COLO668 (cell line): Measurements from ENCODE around the gene TIMM10B.

Experiments used
- DNase-seq: peaks from one replicate; lab custom pipeline; 2025; ENCODE audit not compliant: unreplicated experiment; lab: John Stamatoyannopoulos, UW

The TIMM10B gene

DNA sequence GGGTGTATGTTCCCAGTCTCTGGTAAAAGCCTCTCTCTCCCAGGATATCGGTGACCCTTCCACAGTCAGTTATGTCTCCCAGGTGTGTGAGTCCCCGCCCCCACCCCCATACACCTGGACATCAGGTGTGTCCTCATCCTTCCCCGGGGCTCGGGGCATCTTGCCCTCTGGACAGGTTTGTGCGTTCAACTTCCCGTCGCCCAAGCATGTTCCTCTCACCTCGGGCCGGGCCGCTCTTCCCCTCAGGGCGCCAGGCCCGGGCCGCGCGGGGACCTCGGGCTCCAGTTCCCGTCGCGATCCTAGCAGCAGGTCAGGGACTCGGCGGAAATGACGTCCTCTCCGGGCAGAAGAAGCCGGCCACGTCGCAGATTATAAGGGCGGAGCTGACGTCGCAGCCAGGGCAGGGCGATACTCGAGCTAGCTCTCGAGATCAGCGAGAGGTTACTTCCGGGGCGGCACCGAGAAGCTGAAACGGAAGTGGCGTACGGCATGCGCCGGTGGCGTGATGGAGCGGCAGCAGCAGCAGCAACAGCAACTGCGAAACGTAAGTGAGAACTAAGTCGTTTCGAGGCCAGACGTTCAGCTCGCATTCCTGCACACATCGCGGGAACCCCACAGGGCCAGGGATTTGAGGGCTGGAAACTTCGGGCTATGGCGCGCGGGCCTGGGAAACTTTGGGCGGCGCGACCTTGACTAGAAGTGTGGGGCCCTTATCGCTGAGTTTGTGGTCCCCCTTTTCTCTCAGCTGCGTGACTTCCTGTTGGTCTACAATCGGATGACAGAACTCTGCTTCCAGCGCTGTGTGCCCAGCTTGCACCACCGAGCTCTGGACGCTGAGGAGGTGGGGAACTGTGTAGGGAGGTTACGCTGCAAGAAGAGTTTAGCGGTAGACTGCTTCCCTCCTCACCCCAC, at the start of gene TIMM10B, which contains the start of gene ARFIP2:
TSS of gene TIMM10B (plus strand) at position 490 of the 912 bp plus-strand sequence. CDS start at position 506, 16 bp downstream.
TSS of gene ARFIP2 (minus strand) at position 320 of the 912 bp plus-strand sequence. CDS start 910 bp downstream, outside the sequence.
- peak; percentile 97 for DNase-seq

DNA sequence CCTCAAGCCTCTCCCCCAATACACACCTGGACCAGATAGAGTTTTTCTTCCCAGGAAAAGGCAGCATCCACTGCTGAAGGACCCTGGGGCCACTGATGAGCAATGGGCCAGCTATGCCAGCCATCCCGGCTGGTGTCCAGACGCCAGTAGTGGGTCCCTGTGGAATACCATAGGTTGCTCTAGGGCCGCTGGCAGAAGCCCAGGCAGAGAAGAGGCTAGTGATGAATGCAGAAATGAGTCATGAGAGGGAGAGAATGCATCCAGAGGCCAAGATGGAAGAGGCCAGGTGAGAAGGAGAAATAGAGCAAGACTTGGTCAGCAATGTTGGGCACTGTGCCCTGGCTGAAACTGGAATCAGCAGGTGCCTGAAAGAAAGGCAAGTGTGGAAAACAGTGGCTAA, 49.4 kb upstream of the TIMM10B start:
- no peak for DNase-seq

DNA sequence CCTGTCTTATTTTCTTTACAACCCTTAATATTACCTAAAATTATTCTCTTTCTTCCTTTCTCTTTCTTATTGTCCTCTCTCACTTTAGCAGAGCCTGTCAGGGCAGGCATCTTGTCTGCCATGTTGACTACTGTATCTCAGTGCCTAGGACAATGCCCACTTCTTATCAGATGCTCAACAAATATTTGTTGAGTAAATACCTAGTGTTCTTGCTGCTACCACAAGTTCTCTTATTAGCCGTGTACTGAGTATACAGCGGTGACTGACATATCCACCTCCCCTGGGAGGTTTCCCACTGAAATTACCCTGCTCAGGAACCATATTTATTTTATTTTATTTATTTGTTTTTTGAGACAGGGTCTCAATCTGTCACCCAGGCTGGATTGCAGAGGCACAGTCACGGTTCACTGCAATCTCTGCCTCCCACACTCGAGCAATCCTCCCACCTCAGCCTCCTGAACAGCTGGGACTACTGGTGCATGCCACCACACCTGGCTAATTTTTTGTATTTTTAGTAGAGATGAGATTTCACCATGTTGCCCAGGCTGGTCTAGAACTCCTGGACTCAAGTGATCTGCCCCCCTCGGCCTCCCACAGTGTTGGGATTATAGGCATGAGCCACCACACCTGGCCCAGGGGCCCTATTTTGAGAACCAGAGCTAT, 47.2 kb upstream of the TIMM10B start:
- DNase-seq: no peak

- no peak for DNase-seq
Measured at GRCh38 chr11:6437423-6437822, 43.9 kb upstream of the TIMM10B start.

- DNase-seq: no peak
Measured at GRCh38 chr11:6437993-6438392, 43.3 kb upstream of the TIMM10B start.

- peak; percentile 54 for DNase-seq
Measured at GRCh38 chr11:6438979-6439571, 42.2 kb upstream of the TIMM10B start.

- no peak for DNase-seq
Measured at GRCh38 chr11:6440906-6441358, 40.4 kb upstream of the TIMM10B start, which contains the start of gene HPX. Gene HPX, minus strand, starts transcription at chr11:6440987. Its CDS starts 24 bp downstream, at chr11:6440963.

- DNase-seq: no peak
Measured at GRCh38 chr11:6442441-6442840, 38.9 kb upstream of the TIMM10B start.

GRCh38 chr11:6443269-6444003, 37.9 kb upstream of the TIMM10B start:
- peak; percentile 42 for DNase-seq

GRCh38 chr11:6448574-6448973, 32.7 kb upstream of the TIMM10B start:
- DNase-seq: no peak

GRCh38 chr11:6452219-6452618, 29.1 kb upstream of the TIMM10B start:
- DNase-seq: no peak

DNA sequence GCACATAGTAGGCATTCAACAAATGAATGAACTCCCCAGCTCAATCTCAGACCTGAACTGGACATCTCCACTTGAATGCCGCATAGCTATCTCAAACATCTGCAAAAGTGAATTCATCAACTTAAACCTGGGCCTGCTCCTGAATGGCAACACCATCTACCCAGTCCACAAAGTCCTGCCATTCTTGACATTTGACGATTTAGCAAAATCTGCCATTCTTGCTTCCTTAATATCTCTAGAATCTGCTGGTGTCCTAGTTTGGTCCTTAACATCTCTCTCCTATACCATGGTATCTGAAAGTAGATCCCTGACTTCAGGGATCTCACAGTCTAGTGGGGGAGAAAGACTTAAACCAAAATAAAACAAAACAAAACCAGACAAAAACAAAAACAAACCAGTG, 28.1 kb upstream of the TIMM10B start:
- DNase-seq: no peak

- DNase-seq: peak; percentile 13
Measured at GRCh38 chr11:6455070-6455469, 26.2 kb upstream of the TIMM10B start.

- DNase-seq: no peak
Measured at GRCh38 chr11:6456361-6457073, 24.8 kb upstream of the TIMM10B start.

GRCh38 chr11:6457581-6458320, 23.6 kb upstream of the TIMM10B start:
- DNase-seq: no peak

DNA sequence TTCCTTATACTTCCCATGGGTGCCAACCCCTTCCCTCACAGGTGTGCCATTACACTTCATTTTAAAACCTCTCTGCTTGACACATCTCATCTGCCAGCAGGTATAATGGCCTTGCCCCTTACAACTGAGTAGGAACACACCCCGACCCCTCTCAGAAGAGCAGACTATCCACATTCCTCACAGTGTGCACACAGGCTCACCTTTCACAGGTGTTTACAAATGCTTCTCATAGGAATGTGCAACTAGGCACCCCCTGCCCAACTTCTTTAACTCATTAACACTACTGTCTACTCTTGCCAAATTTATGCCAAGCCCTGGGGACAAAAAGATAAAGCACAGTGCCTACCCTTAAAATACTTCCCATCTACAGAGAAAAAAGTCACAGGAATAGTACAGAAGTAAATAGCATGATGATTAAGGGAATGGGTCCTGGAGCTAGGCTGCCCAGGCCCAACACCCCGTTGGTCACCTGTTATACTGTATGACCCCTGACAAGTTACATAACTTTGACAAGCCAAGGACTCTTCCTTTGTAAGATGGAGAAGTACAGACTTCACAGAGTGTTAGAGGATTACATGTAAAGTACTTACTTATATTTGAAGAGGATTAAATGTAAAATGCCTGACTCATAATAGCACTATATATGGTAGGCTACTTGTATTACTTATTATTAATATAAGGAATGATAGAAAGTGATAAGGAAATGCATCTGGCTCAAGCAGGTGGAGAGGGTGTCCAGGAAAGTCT, 22.8 kb upstream of the TIMM10B start:
- DNase-seq: no peak

- DNase-seq: no peak
Measured at GRCh38 chr11:6459099-6459450, 22.2 kb upstream of the TIMM10B start.

DNA sequence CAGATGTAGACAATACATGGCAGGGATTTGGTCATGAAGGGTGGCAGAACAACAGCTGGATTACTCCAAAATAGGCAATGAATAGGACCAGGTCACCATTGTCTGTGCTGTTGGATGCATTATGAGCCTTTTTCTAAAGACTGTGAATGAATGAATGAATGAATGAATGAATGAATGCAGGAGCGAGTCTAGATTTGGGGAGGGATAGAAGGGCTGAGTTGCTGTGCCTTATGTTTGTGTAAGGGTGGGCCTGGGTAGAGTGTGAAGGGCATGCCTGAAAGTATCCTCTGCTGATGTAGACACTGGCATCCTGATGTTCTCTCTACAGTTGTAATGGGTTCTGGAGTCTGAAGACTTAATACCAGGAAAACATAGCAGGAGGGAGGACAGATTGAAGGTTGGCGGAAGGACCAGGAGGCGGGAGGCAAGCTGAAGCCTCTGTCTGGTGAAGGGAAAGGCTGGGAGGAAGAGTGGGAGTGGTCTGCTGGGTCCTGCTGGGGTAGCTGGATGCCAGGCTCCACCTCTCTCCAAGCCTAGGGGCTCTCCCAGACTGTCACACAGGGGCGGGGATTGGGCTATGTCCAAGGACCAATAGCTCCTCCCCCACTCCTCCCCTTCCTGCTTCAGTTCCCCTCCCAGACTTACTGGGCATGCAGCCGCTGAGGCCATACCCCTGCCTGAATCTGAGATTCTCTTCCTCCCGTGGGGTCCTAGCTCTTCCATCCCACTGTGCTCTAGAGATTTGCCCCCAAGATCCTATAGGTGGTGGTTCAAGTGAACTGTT, 12.4 kb upstream of the TIMM10B start:
- DNase-seq: peak; percentile 19
